ENCODE data around the gene ZNF189.
A peak's percentile ranks its signal among the peaks of the same experiment; 100 is the strongest.
"Not testable (repeated sequence)": the region's sequence is repeated elsewhere in the genome, so short reads cannot be mapped to it uniquely, and the experiment has no call there.

Gene ZNF189

DNA sequence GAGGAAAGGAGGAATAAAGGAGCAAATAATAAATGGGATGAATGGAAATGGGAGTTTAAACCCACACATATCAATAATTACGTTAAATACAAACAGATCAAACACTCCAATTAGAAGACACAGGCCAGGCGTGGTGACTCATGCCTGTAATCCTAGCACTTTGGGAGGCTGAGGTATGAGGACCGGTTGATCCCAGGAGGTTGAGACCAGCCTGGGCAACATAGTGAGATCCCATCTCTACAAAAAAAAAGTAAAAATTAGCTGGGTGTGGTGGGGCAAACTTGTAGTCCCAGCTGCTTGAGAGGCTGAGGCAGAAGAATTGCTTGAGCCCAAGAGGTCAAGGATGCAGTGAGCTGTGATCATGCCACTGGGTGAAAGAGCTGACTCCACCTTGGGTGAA, 17.5 kb upstream of the ZNF189 start:
- DNase-seq, result no peak

DNA sequence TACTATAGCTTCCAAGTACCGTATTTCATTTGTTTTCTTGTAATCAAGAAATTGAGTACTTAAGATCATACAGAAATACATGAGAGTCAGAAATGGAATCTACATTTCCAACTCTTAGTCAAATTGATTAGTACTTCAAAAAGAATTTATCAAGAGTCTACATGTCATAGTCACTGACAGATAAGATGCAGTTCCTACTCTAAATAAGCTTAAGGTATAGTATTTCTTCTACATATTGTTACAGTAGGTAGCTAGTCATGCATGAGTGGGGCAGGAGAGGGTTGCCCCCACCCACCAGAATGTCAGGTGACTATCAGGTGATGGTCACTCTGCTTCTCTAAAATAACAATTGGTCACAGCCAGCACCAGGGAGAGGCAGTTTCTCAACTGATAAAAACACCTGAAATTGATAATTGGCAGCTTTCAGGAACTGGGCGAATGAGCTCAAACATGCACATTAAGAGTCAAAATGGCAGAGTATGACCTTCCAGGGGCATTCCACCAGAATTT, 16.8 kb upstream of the ZNF189 start:
- no peak for DNase-seq

GRCh38 chr9:101383361-101383760, 15.3 kb upstream of the ZNF189 start:
- no peak for DNase-seq

DNA sequence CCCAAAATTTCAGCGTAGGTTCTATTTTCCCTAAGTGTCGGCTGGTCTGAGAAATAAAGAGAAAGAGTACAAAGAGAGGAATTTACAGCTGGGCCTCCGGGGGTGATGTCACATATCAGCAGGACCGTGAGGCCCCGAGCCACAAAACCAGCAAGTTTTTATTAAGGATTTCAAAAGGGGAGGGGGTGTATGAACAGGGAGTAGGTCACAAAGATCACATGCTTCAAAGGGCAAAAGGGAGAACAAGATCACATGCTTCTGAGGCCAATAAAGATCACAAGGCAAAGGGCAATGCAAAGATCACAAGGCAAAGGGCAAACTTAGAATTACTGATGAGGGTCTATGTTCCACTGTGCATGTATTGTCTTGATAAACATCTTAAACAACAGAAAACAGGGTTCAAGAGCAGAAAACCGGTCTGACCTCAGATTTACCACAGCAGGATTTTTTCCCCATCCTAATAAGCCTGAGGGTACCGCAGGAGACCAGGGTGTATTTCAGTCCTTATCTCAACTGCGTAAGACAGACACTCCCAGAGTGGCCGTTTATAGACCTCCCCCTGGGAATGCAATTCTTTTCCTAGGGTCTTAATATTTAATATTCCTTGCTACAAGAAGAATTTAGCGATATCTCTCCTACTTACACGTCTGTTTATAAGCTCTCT, 13.6 kb upstream of the ZNF189 start, which contains the start of gene BAAT:
Gene BAAT (minus strand): TSS at position 134 of the 664 bp plus-strand sequence. CDS start 13,602 bp downstream, outside the sequence.
- DNase-seq, result not testable (repeated sequence)

DNA sequence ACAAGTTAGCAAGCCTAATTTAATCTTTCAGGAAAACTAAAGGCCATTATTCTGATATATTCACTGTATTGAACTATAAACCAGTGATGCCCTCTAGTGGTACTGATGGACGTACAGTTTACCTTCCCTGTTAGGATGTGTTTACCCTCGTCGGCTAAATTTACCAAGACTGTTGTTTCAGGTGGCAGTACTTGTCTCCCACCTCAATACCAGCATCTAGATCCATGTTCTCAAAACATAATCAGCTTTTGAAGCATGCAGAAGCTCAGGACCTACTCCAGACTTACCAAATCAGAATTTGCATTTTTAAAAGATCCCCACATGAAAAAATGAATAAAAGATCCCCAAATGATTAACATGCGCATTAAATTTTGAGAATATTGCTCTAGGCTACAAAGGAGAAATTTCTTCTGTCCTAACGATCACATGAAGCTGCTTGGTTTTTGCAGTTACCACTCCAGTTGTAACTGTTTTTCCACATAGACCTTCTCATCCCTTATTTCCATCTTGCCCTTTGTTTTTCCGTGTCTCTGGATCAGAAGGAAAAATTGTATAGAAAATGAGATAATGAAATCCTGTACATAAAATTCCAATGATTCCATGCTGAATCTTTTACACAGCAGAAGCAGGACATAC, 10.7 kb upstream of the ZNF189 start:
- peak; percentile 71 to 86 for DNase-seq

GRCh38 chr9:101388507-101388993, 10.1 kb upstream of the ZNF189 start:
- DNase-seq, result peak; percentile 22 to 27

DNA sequence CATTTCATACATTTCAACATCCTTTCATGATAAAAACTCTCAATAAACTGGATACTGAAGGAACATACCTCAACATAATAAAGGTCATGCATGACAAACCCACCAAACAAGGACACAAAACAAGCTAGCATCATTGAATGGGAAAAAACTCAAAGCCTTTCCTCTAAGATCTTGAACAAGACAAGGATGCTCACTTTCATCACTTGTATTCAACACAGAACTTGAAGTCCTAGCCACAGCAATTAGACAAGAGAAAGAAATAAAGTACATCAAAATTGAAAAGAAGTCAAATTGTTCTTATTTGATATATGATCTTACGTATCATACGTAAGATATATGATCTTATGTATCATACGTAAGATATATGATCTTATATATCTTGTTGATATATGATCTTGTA, 5.5 kb upstream of the ZNF189 start:
- no peak for DNase-seq

- DNase-seq, result no peak
Observed at GRCh38 chr9:101394687-101395086, 4.0 kb upstream of the ZNF189 start.

- DNase-seq, result no peak
Observed at GRCh38 chr9:101397746-101398067, 944 bp upstream of the ZNF189 start.

- DNase-seq, result no peak
Observed at GRCh38 chr9:101398930-101399642, 435 bp downstream of the ZNF189 start.

DNA sequence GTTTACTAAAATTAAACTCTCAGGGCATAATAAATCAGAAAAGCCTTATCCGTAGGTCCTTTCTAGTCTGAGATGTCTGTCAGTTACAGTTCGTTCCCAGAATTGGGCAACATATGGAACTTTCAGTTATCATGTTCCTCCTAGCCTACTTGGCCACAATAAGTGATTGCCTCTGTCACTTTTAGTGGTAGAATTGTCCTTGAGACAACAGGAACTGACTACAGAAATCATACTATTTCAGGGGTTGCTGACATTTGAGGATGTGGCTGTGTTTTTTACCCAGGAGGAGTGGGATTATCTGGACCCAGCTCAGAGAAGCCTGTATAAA, 956 bp downstream of the ZNF189 start:
- DNase-seq, result no peak

DNA sequence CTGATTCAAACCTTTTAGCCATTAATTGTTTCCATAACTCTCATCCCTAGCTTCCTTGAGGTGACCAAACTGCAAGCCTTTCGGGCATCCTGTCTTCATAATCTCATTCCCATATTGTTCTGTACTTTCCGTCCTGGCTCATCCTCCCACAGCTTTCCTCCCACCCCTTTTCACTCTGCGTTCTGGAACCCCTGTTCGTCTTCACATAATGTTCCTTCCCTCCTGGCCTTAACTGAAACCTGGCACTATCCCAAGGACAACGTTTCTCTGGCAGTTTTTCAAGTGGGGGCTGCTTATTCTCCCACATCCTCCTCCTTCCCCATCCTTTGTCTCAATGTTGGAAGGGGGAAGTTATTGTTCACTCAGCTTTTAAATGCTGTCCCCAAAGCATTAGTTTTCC, 1.5 kb downstream of the ZNF189 start:
- no peak for DNase-seq

GRCh38 chr9:101403516-101404285, 5.0 kb downstream of the ZNF189 start:
- DNase-seq, result no peak

GRCh38 chr9:101408374-101409078, 9.9 kb downstream of the ZNF189 start:
- DNase-seq, result no peak

GRCh38 chr9:101409079-101409477, 10.4 kb downstream of the ZNF189 start:
- no peak for DNase-seq

DNA sequence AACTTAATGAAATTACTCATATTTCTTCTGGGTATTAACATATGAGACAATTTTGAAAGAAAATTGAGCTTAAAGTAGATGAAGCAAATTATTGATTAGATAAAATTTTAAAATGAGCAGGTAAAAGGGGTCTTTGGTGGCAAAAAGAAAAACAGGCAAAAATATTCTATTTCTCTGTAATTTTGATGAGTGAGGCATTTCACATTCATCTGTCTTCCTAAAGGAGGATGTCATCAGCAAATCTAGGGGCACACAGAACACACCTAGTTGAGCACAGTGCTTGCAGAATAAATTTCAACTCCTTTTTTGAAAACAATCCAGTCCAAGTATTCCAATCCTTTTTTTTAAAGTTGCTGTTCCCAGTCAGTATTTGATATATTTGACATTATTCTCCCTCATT, 16.2 kb downstream of the ZNF189 start:
- no peak for DNase-seq

DNA sequence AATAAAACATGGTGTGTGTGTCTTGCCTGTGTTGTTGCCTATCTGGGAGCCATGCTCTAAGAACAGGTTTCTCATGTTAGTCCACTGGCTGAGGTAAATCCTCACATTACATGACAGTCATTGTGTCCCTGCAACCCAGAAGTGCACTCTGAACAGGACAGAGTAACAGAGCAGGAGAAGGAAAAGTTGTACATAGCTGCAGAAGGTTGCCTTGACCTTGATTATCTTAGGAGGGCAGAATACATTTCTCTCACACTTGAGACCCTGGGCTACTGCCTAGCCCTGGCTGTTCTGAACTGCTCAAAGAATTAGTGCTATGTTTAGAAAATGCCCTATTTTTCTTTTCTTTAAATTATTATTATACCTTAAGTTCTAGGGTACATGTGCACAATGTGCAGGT, 16.9 kb downstream of the ZNF189 start:
- no peak for DNase-seq

- no peak for DNase-seq
Observed at GRCh38 chr9:101417389-101417788, 18.7 kb downstream of the ZNF189 start.

GRCh38 chr9:101417977-101418376, 19.3 kb downstream of the ZNF189 start:
- DNase-seq, result no peak

- DNase-seq, result no peak
Observed at GRCh38 chr9:101418518-101419430, 20.1 kb downstream of the ZNF189 start.

GRCh38 chr9:101419863-101420262, 21.2 kb downstream of the ZNF189 start:
- DNase-seq, result no peak
